Keratinocyte (primary cell): ENCODE data around the gene TRIM74. TPM values are rescaled to one million over a fixed set of nuclear protein-coding genes. Genes with fewer than 3 reads are reported as not detected.
A peak's percentile ranks its signal among the peaks of the same experiment; 100 is the strongest.
"Not testable (repeated sequence)": the region's sequence is repeated elsewhere in the genome, so short reads cannot be mapped to it uniquely, and the experiment has no call there.

Experiments
- DNase-seq: peaks from one replicate; pipeline ENCODE4 v3.0.0-alpha.2; 2011; ENCODE audit warnings: low read depth, missing footprints, low spot score
- FAIRE-seq: peaks from 2 replicates; lab custom pipeline; 2011; peaks lifted over from hg19 to GRCh38; lab: Jason Lieb, UNC
- H2AFZ ChIP-seq: 2 replicates; pipeline ENCODE4 v1.6.0; 2012; ENCODE audit warnings: low read length, control low read depth, inconsistent platforms; ENCODE audit not compliant: control insufficient read depth
- H3K27ac ChIP-seq: 2 replicates; pipeline ENCODE4 v1.5.1; 2011; ENCODE audit warnings: low read length; ENCODE audit not compliant: control insufficient read depth, insufficient read depth
- H3K27me3 ChIP-seq: 3 replicates; pipeline ENCODE4 v1.6.0; 2011; ENCODE audit warnings: low read length; ENCODE audit not compliant: control insufficient read depth, insufficient read depth; ENCODE audit errors: extremely low read depth
- H3K36me3 ChIP-seq, 2 experiments: 2 replicates in 1 of 2; 3 replicates in 1 of 2; pipeline ENCODE4 v1.5.1; 2011; ENCODE audit warnings: low read length in 2 of 2, mild to moderate bottlenecking in 1 of 2; ENCODE audit not compliant: control insufficient read depth in 2 of 2, insufficient read depth in 2 of 2; ENCODE audit errors: extremely low read depth in 1 of 2
- H3K4me1 ChIP-seq: 3 replicates; pipeline ENCODE4 v1.5.1; 2011; ENCODE audit warnings: low read length; ENCODE audit not compliant: control insufficient read depth, insufficient read depth; ENCODE audit errors: extremely low read depth
- H3K4me2 ChIP-seq: 3 replicates; pipeline ENCODE4 v1.6.0; 2011; ENCODE audit warnings: low read depth, low read length; ENCODE audit not compliant: control insufficient read depth, insufficient read depth; ENCODE audit errors: extremely low read depth
- H3K4me3 ChIP-seq, 3 experiments: fragments of 200-600 bp in 1 of 3; sonication (generic) in 1 of 3; 2 replicates in 2 of 3; 3 replicates in 1 of 3; pipeline ENCODE4 v1.5.1; 2011 to 2016; ENCODE audit warnings: low read length in 3 of 3, mild to moderate bottlenecking in 3 of 3, control low read depth in 2 of 3, inconsistent platforms in 1 of 3, low read depth in 1 of 3, mixed read lengths in 1 of 3, mixed run types in 1 of 3, moderate library complexity in 1 of 3; ENCODE audit not compliant: control insufficient read depth in 2 of 3, insufficient read depth in 2 of 3; ENCODE audit errors: extremely low read depth in 1 of 3
- H3K79me2 ChIP-seq: 2 replicates; pipeline ENCODE4 v1.6.0; 2012; ENCODE audit warnings: low read length; ENCODE audit not compliant: control insufficient read depth, insufficient read depth
- H3K9ac ChIP-seq: 3 replicates; pipeline ENCODE4 v1.6.0; 2011; ENCODE audit warnings: low read length; ENCODE audit not compliant: control insufficient read depth, insufficient read depth; ENCODE audit errors: extremely low read depth
- H3K9me1 ChIP-seq: 3 replicates; pipeline ENCODE4 v1.6.0; 2011; ENCODE audit warnings: low read length; ENCODE audit not compliant: control insufficient read depth, insufficient read depth; ENCODE audit errors: extremely low read depth
- H3K9me3 ChIP-seq: 2 replicates; pipeline ENCODE4 v1.5.1; 2012; ENCODE audit warnings: low read depth, low read length; ENCODE audit not compliant: control insufficient read depth
- H4K20me1 ChIP-seq: 3 replicates; pipeline ENCODE4 v1.6.0; 2011; ENCODE audit warnings: low read length; ENCODE audit not compliant: control insufficient read depth, insufficient read depth; ENCODE audit errors: extremely low read depth
- CTCF ChIP-seq, 3 experiments: IDR thresholded peaks in 1 of 3; conservative IDR thresholded peaks in 1 of 3; optimal IDR thresholded peaks in 1 of 3; 2 replicates in 2 of 3; 3 replicates in 1 of 3; pipeline versions ENCODE3 to v1.5.1; 2011; ENCODE audit warnings: low read length in 3 of 3, mild to moderate bottlenecking in 3 of 3, moderate library complexity in 2 of 3, control low read depth in 1 of 3, inconsistent platforms in 1 of 3; ENCODE audit not compliant: insufficient read depth in 2 of 3; ENCODE audit errors: extremely low read depth in 1 of 3
- dilution Hi-C: fragments of 300-500 bp; cut with MboI; formaldehyde crosslinking; loops from one replicate; pipeline ENCODE4 v1.7.0; 2020; ENCODE audit warnings: low sequenced_read_pairs; ENCODE audit not compliant: extremely low pct_ligation_motif_present
- polyA plus RNA-seq, 5 experiments: library from polyadenylated mRNA; depleted of rRNA in 3 of 5; stranded (reverse) in 3 of 5; stranded (forward) in 1 of 5; unstranded in 1 of 5; fragments of >200 nt; gene quantifications; 1 replicate in 1 of 5; 2 replicates in 3 of 5; 3 replicates in 1 of 5; pipeline versions ENCODE4 v1.2.1 to v1.2.3, GENCODE V29; 2011 to 2012; ENCODE audit warnings: missing spikeins in 2 of 5, low read depth in 1 of 5, low replicate concordance in 1 of 5

Gene TRIM74
- polyA plus RNA-seq, 1 donor (not counting 4 experiments of a cell fraction or from before 2014, with no cell fraction given): not detected

GRCh38 chr7:72946130-72946745, 23.0 kb downstream of the TRIM74 start:
- H3K27ac ChIP-seq, H3K9ac ChIP-seq, dilution Hi-C loops, H3K79me2 ChIP-seq, H3K4me3 ChIP-seq, H3K4me2 ChIP-seq, FAIRE-seq, H3K9me3 ChIP-seq, DNase-seq, H3K27me3 ChIP-seq, H3K36me3 ChIP-seq, H3K4me1 ChIP-seq, H2AFZ ChIP-seq, H4K20me1 ChIP-seq, H3K9me1 ChIP-seq: not testable (repeated sequence)
- TF ChIP-seq CTCF (optimal IDR thresholded peaks at IDR 0.05 in 1 of 3, IDR thresholded peaks at IDR 0.05 in 1 of 3, conservative IDR thresholded peaks at IDR 0.05 in 1 of 3; ENCODE audit: extremely low read depth in 1 of 3, insufficient read depth in 2 of 3, low read length in 3 of 3): peak in 1 of 3 experiments; percentile 27

DNA sequence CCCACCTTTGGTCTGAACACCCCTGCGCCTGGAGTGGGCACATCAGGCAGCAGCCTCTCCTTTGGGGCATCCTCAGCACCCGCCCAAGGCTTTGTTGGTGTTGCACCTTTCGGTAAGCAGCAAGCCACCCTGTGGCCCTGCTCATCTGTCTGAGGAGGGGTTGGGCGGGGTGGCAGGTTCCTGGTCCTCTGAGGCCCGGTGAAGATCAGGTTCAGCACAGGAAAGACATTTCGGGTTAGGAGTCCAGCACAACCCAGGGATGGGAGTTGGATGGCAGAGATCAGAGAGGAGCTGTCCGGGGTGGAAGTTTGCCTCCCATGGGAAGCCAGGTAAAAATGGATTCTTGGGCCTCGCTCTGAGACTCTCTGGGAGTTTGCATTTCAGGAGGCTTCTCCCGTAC, 23.7 kb downstream of the TRIM74 start:
- dilution Hi-C loops, H3K36me3 ChIP-seq, H3K9me1 ChIP-seq, H3K79me2 ChIP-seq, H3K4me2 ChIP-seq, H4K20me1 ChIP-seq, H3K4me1 ChIP-seq, DNase-seq, H3K27me3 ChIP-seq, H3K4me3 ChIP-seq, H3K27ac ChIP-seq, FAIRE-seq, H2AFZ ChIP-seq, H3K9me3 ChIP-seq, H3K9ac ChIP-seq: not testable (repeated sequence)

DNA sequence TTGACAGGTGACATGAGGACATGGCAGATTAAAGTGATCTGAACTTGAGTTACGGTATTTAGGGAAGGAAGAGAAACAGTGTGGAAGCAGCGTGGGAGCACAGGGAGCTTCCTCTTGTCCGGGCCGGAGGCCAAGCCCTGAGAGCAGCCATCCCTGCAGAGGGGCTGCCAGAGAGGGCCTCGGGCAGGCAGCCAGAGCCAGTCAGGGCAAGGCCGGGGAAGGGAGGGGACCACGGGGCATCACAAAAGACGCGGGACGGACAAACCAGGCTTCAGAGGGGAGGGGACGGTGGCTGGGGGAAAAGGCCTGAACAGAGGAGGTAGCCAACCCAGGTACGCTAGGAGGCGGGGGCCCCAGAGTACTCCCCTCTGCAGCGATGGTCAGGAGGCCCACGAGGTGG, 24.3 kb downstream of the TRIM74 start:
- H3K79me2 ChIP-seq, H3K4me3 ChIP-seq, H3K36me3 ChIP-seq, H2AFZ ChIP-seq, H3K4me2 ChIP-seq, dilution Hi-C loops, DNase-seq, H3K27me3 ChIP-seq, H3K9me1 ChIP-seq, H3K27ac ChIP-seq, H4K20me1 ChIP-seq, FAIRE-seq, H3K9ac ChIP-seq, H3K9me3 ChIP-seq, H3K4me1 ChIP-seq: not testable (repeated sequence)

DNA sequence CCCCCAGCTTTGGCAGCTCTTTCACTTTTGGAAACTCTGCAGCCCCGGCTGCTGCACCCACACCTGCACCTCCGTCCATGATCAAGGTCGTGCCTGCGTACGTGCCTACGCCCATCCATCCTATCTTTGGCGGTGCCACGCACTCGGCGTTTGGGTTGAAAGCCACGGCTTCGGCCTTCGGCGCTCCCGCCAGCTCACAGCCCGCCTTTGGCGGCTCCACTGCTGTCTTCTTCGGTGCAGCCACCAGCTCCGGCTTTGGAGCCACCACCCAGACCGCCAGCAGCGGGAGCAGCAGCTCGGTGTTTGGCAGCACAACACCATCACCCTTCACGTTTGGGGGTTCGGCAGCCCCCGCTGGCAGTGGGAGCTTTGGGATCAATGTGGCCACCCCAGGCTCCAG, 26.3 kb downstream of the TRIM74 start:
- H3K9me3 ChIP-seq, H3K79me2 ChIP-seq, H3K36me3 ChIP-seq, FAIRE-seq, H3K4me1 ChIP-seq, H3K4me3 ChIP-seq, H3K27ac ChIP-seq, H3K9ac ChIP-seq, DNase-seq, H3K4me2 ChIP-seq, H4K20me1 ChIP-seq, H3K9me1 ChIP-seq, H2AFZ ChIP-seq, dilution Hi-C loops, H3K27me3 ChIP-seq: not testable (repeated sequence)
